Neural cell (in vitro differentiated cells): ENCODE results near the gene REL. TPM values are rescaled to one million over a fixed set of nuclear protein-coding genes. Genes with fewer than 3 reads are reported as not detected.

ENCODE experiments used
- H2AFZ ChIP-seq: fragments of 200-600, 300-800 bp; sonication (generic), shearing (Covaris generic); 2 replicates; pipeline ENCODE4 v1.6.0; 2014; ENCODE audit warnings: low read depth, mild to moderate bottlenecking, antibody characterized with exemption, low read length, moderate library complexity
- H3F3A ChIP-seq: fragments of 200-600 bp; shearing (Covaris generic); 2 replicates; pipeline ENCODE4 v1.6.1; 2016; ENCODE audit warnings: mild to moderate bottlenecking, moderate library complexity, mixed read lengths, antibody characterized with exemption, low read length; ENCODE audit not compliant: insufficient read depth, poor library complexity, severe bottlenecking
- H3K27ac ChIP-seq: fragments of 200-600, 300-800 bp; sonication (generic), shearing (Covaris generic); 2 replicates; pipeline ENCODE4 v1.5.1; 2014; ENCODE audit warnings: mild to moderate bottlenecking, low read length, moderate library complexity
- H3K27me3 ChIP-seq: fragments of 300-800, 200-600 bp; sonication (generic), shearing (Covaris generic); 2 replicates; pipeline ENCODE4 v1.6.0; 2014; ENCODE audit warnings: mild to moderate bottlenecking, low read depth, low read length, moderate library complexity; ENCODE audit not compliant: insufficient read depth
- H3K36me3 ChIP-seq: fragments of 300-800, 200-600 bp; sonication (generic), shearing (Covaris generic); 2 replicates; pipeline ENCODE4 v1.5.1; 2014; ENCODE audit warnings: mild to moderate bottlenecking, antibody characterized with exemption, low read length, moderate library complexity; ENCODE audit not compliant: insufficient read depth
- H3K4me2 ChIP-seq: fragments of 300-800, 200-600 bp; sonication (generic), shearing (Covaris generic); 2 replicates; pipeline ENCODE4 v1.6.0; 2014; ENCODE audit warnings: mild to moderate bottlenecking, low read length
- H3K4me3 ChIP-seq: fragments of 300-800, 200-600 bp; sonication (generic), shearing (Covaris generic); 2 replicates; pipeline ENCODE4 v1.5.1; 2014; ENCODE audit warnings: mild to moderate bottlenecking, low read length, moderate library complexity
- H3K79me2 ChIP-seq: fragments of 200-600 bp; shearing (Covaris generic); replicated peaks from 2 replicates; pipeline ENCODE4 v1.6.0; 2014; ENCODE audit warnings: mild to moderate bottlenecking, low read length, moderate library complexity; ENCODE audit not compliant: insufficient read depth
- H3K9ac ChIP-seq: fragments of 300-800, 200-600 bp; sonication (generic), shearing (Covaris generic); 2 replicates; pipeline ENCODE4 v1.6.1; 2016; ENCODE audit warnings: mild to moderate bottlenecking, low read length, mixed read lengths
- H3K9me2 ChIP-seq: fragments of 200-600 bp; shearing (Covaris generic); 2 replicates; pipeline ENCODE4 v1.6.1; 2016; ENCODE audit warnings: mild to moderate bottlenecking, low read length, mixed read lengths; ENCODE audit not compliant: insufficient read depth
- H3K9me3 ChIP-seq: fragments of 200-600, 300-800 bp; sonication (generic), shearing (Covaris generic); 2 replicates; pipeline ENCODE4 v1.6.1; 2016; ENCODE audit warnings: mild to moderate bottlenecking, mixed run types, low read length, moderate library complexity, mixed read lengths
- H4K20me1 ChIP-seq: fragments of 200-600 bp; shearing (Covaris generic); 2 replicates; pipeline ENCODE4 v1.6.1; 2016; ENCODE audit warnings: mild to moderate bottlenecking, mixed run types; ENCODE audit not compliant: insufficient read depth
- CTCF ChIP-seq: fragments of 450-650 bp; IDR thresholded peaks from 2 replicates; pipeline ENCODE4 v1.5.1; 2014; ENCODE audit warnings: antibody characterized with exemption, mild to moderate bottlenecking, moderate library complexity; ENCODE audit not compliant: poor library complexity, severe bottlenecking
- EP300 ChIP-seq: fragments of 450-650 bp; conservative IDR thresholded peaks from 2 replicates; pipeline ENCODE4 v1.6.1; 2014; ENCODE audit warnings: antibody characterized with exemption, mild to moderate bottlenecking, moderate library complexity; ENCODE audit not compliant: poor library complexity, severe bottlenecking
- EZH2 ChIP-seq: fragments of 200-600, 300-800 bp; shearing (Covaris generic), sonication (generic); IDR thresholded peaks from 2 replicates; pipeline ENCODE4 v1.6.1; 2014; ENCODE audit warnings: antibody characterized with exemption, low read length, borderline replicate concordance, mild to moderate bottlenecking; ENCODE audit not compliant: insufficient read depth, poor library complexity, severe bottlenecking
- MXI1 ChIP-seq: fragments of 450-650 bp; conservative IDR thresholded peaks from 2 replicates; pipeline ENCODE4 v1.6.1; 2014; ENCODE audit warnings: antibody characterized with exemption, mild to moderate bottlenecking; ENCODE audit not compliant: poor library complexity, severe bottlenecking
- POLR2AphosphoS5 ChIP-seq: IDR thresholded peaks from 2 replicates; pipeline ENCODE4 v1.6.1; 2012
- RAD21 ChIP-seq: fragments of 450-650 bp; conservative IDR thresholded peaks from 2 replicates; pipeline ENCODE4 v1.6.1; 2014; ENCODE audit warnings: antibody characterized with exemption, mild to moderate bottlenecking, moderate library complexity
- SMC3 ChIP-seq: fragments of 450-650 bp; conservative IDR thresholded peaks from 2 replicates; pipeline ENCODE4 v1.6.1; 2014; ENCODE audit warnings: antibody characterized with exemption, mild to moderate bottlenecking, moderate library complexity; ENCODE audit not compliant: poor library complexity
- TAF1 ChIP-seq: IDR thresholded peaks from 2 replicates; pipeline ENCODE4 v1.6.1; 2012; ENCODE audit warnings: low read depth
- polyA plus RNA-seq: library from polyadenylated mRNA; depleted of rRNA; stranded (reverse); fragments of >200 nt; gene quantifications from 2 replicates; pipeline ENCODE4 v1.2.3, GENCODE V29; 2014
- TF ChIP-seq, protein P1 (sequence below): IDR thresholded peaks from 2 replicates; pipeline ENCODE4 v1.6.1; 2012; ENCODE audit warnings: borderline replicate concordance

The REL gene
- polyA plus RNA-seq, 1 donor from 2014 or later: 1.9 TPM

- no peaks in the 10 kb centered on the region for H3F3A ChIP-seq
- no peak overlapping the region for H2AFZ ChIP-seq
- no peak overlapping the region for H3K4me2 ChIP-seq
- no peak overlapping the region for H3K27ac ChIP-seq
- no peaks in the 10 kb centered on the region for H3K27me3 ChIP-seq
- H3K9me2 ChIP-seq: no peaks in the 10 kb centered on the region
- no peaks in the 10 kb centered on the region for H3K9me3 ChIP-seq
- no peaks in the 10 kb centered on the region for H3K79me2 ChIP-seq
- no peaks in the 10 kb centered on the region for H4K20me1 ChIP-seq
- H3K9ac ChIP-seq: no peak overlapping the region
- H3K36me3 ChIP-seq: no peaks in the 10 kb centered on the region
- TF ChIP-seq MXI1: no peak
- TF ChIP-seq CTCF: no peak
- no peak for TF ChIP-seq SMC3
- TF ChIP-seq EP300: no peak
- TF ChIP-seq EZH2: no peak
- TF ChIP-seq, protein P1, sequence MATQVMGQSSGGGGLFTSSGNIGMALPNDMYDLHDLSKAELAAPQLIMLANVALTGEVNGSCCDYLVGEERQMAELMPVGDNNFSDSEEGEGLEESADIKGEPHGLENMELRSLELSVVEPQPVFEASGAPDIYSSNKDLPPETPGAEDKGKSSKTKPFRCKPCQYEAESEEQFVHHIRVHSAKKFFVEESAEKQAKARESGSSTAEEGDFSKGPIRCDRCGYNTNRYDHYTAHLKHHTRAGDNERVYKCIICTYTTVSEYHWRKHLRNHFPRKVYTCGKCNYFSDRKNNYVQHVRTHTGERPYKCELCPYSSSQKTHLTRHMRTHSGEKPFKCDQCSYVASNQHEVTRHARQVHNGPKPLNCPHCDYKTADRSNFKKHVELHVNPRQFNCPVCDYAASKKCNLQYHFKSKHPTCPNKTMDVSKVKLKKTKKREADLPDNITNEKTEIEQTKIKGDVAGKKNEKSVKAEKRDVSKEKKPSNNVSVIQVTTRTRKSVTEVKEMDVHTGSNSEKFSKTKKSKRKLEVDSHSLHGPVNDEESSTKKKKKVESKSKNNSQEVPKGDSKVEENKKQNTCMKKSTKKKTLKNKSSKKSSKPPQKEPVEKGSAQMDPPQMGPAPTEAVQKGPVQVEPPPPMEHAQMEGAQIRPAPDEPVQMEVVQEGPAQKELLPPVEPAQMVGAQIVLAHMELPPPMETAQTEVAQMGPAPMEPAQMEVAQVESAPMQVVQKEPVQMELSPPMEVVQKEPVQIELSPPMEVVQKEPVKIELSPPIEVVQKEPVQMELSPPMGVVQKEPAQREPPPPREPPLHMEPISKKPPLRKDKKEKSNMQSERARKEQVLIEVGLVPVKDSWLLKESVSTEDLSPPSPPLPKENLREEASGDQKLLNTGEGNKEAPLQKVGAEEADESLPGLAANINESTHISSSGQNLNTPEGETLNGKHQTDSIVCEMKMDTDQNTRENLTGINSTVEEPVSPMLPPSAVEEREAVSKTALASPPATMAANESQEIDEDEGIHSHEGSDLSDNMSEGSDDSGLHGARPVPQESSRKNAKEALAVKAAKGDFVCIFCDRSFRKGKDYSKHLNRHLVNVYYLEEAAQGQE: no peak
- no peak for TF ChIP-seq TAF1
- TF ChIP-seq RAD21: no peak
- no peak for TF ChIP-seq POLR2AphosphoS5
- no peak overlapping the region for H3K4me3 ChIP-seq
Measured at GRCh38 chr2:60832621-60833020, 48.8 kb upstream of the REL start.

DNA sequence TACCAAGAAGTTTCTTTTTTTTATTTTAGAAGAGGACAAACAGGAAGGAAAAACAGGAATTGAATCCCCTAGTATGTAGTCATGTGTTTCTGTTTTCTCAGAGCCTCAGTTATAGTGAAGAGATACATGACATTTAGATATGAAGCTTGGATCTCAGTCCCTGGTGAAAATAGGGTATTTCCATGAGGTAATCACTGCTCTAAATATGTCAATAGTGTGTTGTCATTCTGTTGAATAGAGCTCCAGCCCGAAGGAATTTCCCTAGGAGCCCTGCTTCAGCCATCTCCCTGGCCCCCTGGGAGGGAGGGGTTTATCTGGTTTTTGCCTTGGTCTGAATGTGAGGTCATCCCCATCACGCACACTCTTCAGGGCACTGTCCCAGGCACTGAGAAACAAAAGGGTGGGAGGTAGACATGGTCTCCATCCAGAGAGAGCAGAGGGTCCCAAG, 47.1 kb upstream of the REL start:
- Histone ChIP-seq H3K79me2 (no peaks in the 10 kb centered on the region), H2AFZ (no peak overlapping the region), H3K9ac (no peak overlapping the region), H3K4me3 (no peak overlapping the region), H3K27ac (no peak overlapping the region), H3K9me2 (no peaks in the 10 kb centered on the region), H3F3A (no peaks in the 10 kb centered on the region), H3K27me3 (no peaks in the 10 kb centered on the region), H4K20me1 (no peaks in the 10 kb centered on the region), H3K36me3 (no peaks in the 10 kb centered on the region), H3K4me2 (no peak overlapping the region), H3K9me3 (no peaks in the 10 kb centered on the region)
- TF ChIP-seq RAD21 (no peak), SMC3 (no peak), MXI1 (no peak), EZH2 (no peak)

DNA sequence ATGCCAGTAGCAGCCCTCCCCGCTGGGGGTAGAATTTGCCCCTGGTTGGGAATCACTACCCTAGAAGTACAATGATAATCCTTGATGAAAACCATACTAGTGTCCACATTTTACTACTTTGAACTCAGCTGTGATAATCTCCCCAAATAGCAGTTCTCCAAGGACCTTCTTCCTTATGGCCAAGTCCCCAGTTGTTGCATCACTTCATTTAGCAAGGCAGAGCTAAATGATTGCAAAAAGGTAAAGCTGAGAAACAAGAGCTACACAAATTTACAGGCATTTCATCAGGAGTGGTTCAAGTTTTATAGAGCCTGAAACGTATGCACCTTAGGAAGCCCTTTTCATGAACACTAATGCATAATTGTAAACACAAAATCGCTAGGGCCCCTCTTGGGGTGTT, 44.9 kb upstream of the REL start:
- Histone ChIP-seq H3K27ac (no peak overlapping the region), H4K20me1 (no peaks in the 10 kb centered on the region), H3K79me2 (no peaks in the 10 kb centered on the region), H3K4me2 (no peak overlapping the region), H3K27me3 (no peaks in the 10 kb centered on the region), H2AFZ (no peak overlapping the region), H3F3A (no peaks in the 10 kb centered on the region), H3K9me3 (no peaks in the 10 kb centered on the region), H3K4me3 (no peak overlapping the region), H3K9ac (no peak overlapping the region), H3K9me2 (no peaks in the 10 kb centered on the region), H3K36me3 (no peaks in the 10 kb centered on the region)
- TF ChIP-seq EP300: no peak
- TF ChIP-seq SMC3: no peak
- TF ChIP-seq TAF1: no peak
- TF ChIP-seq EZH2: no peak
- TF ChIP-seq, protein P1: no peak
- no peak for TF ChIP-seq RAD21
- TF ChIP-seq CTCF: no peak
- no peak for TF ChIP-seq POLR2AphosphoS5
- TF ChIP-seq MXI1: no peak
